Measurements from ENCODE around the gene SGK2.

Gene SGK2

GRCh38 chr20:43545837-43546578 is 12.8 kb upstream of the SGK2 start:
- H3K4me3 ChIP-seq (replicated peaks; ENCODE audit: low read depth, low read length), result no peak overlapping the region
- no peak for TF ChIP-seq CTCF (IDR thresholded peaks at IDR 0.05; ENCODE audit: low read depth, low read length, missing control alignments)
- no peak for DNase-seq (ENCODE audit: extremely low read depth, low read depth)

- DNase-seq (ENCODE audit: extremely low read depth, low read depth), result no peak
- H3K4me3 ChIP-seq (replicated peaks; ENCODE audit: low read depth, low read length), result no peak overlapping the region
- TF ChIP-seq CTCF (IDR thresholded peaks at IDR 0.05; ENCODE audit: low read depth, low read length, missing control alignments), result no peak
These were observed 10.4 kb upstream of the SGK2 start for GRCh38 chr20:43548273-43548880.

- no peak for DNase-seq (ENCODE audit: extremely low read depth, low read depth)
- H3K4me3 ChIP-seq (replicated peaks; ENCODE audit: low read depth, low read length), result no peak overlapping the region
- TF ChIP-seq CTCF (IDR thresholded peaks at IDR 0.05; ENCODE audit: low read depth, low read length, missing control alignments), result no peak
These were observed 9.3 kb upstream of the SGK2 start for GRCh38 chr20:43549416-43550065.

GRCh38 chr20:43550456-43550855 is 8.4 kb upstream of the SGK2 start:
- no peak for DNase-seq (ENCODE audit: extremely low read depth, low read depth)
- no peak overlapping the region for H3K4me3 ChIP-seq (replicated peaks; ENCODE audit: low read depth, low read length)
- TF ChIP-seq CTCF (IDR thresholded peaks at IDR 0.05; ENCODE audit: low read depth, low read length, missing control alignments), result no peak

GRCh38 chr20:43554369-43554768 is 4.5 kb upstream of the SGK2 start:
- DNase-seq (ENCODE audit: extremely low read depth, low read depth), result no peak
- no peak overlapping the region for H3K4me3 ChIP-seq (replicated peaks; ENCODE audit: low read depth, low read length)
- TF ChIP-seq CTCF (IDR thresholded peaks at IDR 0.05; ENCODE audit: low read depth, low read length, missing control alignments), result no peak

GRCh38 chr20:43559147-43559987 is 540 bp downstream of the SGK2 start:
- TF ChIP-seq CTCF (IDR thresholded peaks at IDR 0.05; ENCODE audit: low read depth, low read length, missing control alignments), result no peak
- DNase-seq (ENCODE audit: extremely low read depth, low read depth), result no peak
- no peak overlapping the region for H3K4me3 ChIP-seq (replicated peaks; ENCODE audit: low read depth, low read length)

All from HFF-Myc (cell line).